K562 (cell line): ENCODE measurements around the gene CLIC2.

Source experiments
- FOXK2 ChIP-seq, 2 experiments: fragments of 450-650 bp; IDR thresholded peaks in 1 of 2; conservative IDR thresholded peaks in 1 of 2; 2 replicates each; pipeline ENCODE4 v1.6.1; 2016; ENCODE audit warnings: low read depth in 2 of 2, mild to moderate bottlenecking in 1 of 2
- JUNB ChIP-seq: fragments of 450-650 bp; formaldehyde crosslinking; conservative IDR thresholded peaks from 2 replicates; pipeline ENCODE4 v1.4.0; 2020; ENCODE audit warnings: mild to moderate bottlenecking
- SRSF9 ChIP-seq: fragments of 200-400 bp; formaldehyde crosslinking; IDR thresholded peaks from 2 replicates; pipeline ENCODE4 v1.6.1; 2017; ENCODE audit warnings: low read depth, low read length, borderline replicate concordance
- TOE1 ChIP-seq, 2 experiments: fragments of 450-650 bp in 1 of 2; sonication (generic) in 1 of 2; formaldehyde crosslinking in 1 of 2; IDR thresholded peaks; 2 replicates each; pipeline versions ENCODE4 v1.7.1 to v1.8.0; 2016 to 2022; ENCODE audit warnings: borderline replicate concordance in 2 of 2, mild to moderate bottlenecking in 2 of 2, antibody characterized with exemption in 1 of 2, inconsistent platforms in 1 of 2, low read depth in 1 of 2, missing genetic modification reagents in 1 of 2, moderate library complexity in 1 of 2
- ZEB2 ChIP-seq: fragments of 450-650 bp; IDR thresholded peaks from 2 replicates; pipeline ENCODE4 v1.6.1; 2016
- ZNF609 ChIP-seq: sonication (generic); formaldehyde crosslinking; IDR thresholded peaks from 2 replicates; pipeline ENCODE4 v1.8.1; 2023; ENCODE audit warnings: missing genetic modification reagents, mild to moderate bottlenecking, borderline replicate concordance
- TF ChIP-seq, protein P1 (sequence below), 3 experiments: IDR thresholded peaks in 2 of 3; conservative IDR thresholded peaks in 1 of 3; 2 replicates each; pipeline ENCODE4 v1.5.1; 2011 to 2012; ENCODE audit warnings: low read length in 3 of 3, mild to moderate bottlenecking in 3 of 3, control low read depth in 2 of 3, improper control_type of control experiment in 1 of 3, inconsistent platforms in 1 of 3, low read depth in 1 of 3, mixed read lengths in 1 of 3, moderate library complexity in 1 of 3; ENCODE audit not compliant: insufficient read depth in 2 of 3

DNA sequence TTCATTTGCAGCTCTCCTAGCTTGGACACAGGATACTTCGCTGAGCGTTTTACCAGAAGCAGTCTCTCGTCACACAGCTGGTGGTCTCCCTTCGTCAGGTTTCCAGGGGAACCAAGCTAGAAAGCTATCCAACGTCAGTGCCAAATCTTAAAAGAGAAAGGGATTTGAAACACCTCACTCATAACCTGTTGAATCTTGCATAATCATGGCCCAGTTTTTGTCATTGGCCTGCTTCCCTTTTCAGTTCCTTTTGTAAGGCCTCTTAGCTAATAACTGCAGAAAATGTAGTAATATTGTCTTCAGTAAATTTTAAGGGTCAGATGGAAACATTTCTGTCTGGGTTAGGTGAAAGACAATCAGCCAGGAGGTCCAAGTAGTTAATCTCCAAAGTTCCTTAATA lies 92.1 kb downstream of the CLIC2 start:
- TF ChIP-seq TOE1 (IDR thresholded peaks at IDR 0.05; ENCODE audit: borderline replicate concordance) (no peak), TOE1 (CRISPR knock-in tag; IDR thresholded peaks at IDR 0.05; ENCODE audit: borderline replicate concordance, low read depth) (no peak), SRSF9 (no peak), ZEB2 (no peak), ZNF609 (CRISPR knock-in tag) (no peak), JUNB (CRISPR knock-in tag) (no peak), FOXK2 (conservative IDR thresholded peaks at IDR 0.05 in 1 of 2, IDR thresholded peaks at IDR 0.05 in 1 of 2; ENCODE audit: low read depth in 2 of 2) (no peak)
- TF ChIP-seq, protein P1, sequence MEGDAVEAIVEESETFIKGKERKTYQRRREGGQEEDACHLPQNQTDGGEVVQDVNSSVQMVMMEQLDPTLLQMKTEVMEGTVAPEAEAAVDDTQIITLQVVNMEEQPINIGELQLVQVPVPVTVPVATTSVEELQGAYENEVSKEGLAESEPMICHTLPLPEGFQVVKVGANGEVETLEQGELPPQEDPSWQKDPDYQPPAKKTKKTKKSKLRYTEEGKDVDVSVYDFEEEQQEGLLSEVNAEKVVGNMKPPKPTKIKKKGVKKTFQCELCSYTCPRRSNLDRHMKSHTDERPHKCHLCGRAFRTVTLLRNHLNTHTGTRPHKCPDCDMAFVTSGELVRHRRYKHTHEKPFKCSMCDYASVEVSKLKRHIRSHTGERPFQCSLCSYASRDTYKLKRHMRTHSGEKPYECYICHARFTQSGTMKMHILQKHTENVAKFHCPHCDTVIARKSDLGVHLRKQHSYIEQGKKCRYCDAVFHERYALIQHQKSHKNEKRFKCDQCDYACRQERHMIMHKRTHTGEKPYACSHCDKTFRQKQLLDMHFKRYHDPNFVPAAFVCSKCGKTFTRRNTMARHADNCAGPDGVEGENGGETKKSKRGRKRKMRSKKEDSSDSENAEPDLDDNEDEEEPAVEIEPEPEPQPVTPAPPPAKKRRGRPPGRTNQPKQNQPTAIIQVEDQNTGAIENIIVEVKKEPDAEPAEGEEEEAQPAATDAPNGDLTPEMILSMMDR (IDR thresholded peaks at IDR 0.05 in 2 of 3, conservative IDR thresholded peaks at IDR 0.05 in 1 of 3; ENCODE audit: insufficient read depth in 2 of 3, low read depth in 1 of 3, low read length in 3 of 3): no peak
